PC-3 (cell line): Measurements from ENCODE around the gene CHURC1.

Source experiments
- EZH2 ChIP-seq: fragments of 300-600 bp; sonication (generic); IDR thresholded peaks from one replicate; pipeline ENCODE4 v1.6.1; 2017; ENCODE audit warnings: antibody characterized with exemption, mild to moderate bottlenecking, low read length; ENCODE audit not compliant: unreplicated experiment
- EZH2phosphoT487 ChIP-seq: fragments of 300-600 bp; sonication (generic); IDR thresholded peaks from 2 replicates; pipeline ENCODE4 v1.6.1; 2018; ENCODE audit warnings: mild to moderate bottlenecking, antibody characterized with exemption, low read length, borderline replicate concordance
- TF ChIP-seq, protein P1 (sequence below): fragments of 300-600 bp; sonication (generic); conservative IDR thresholded peaks from 2 replicates; pipeline ENCODE4 v1.5.1; 2017; ENCODE audit warnings: antibody characterized with exemption, low read depth, mild to moderate bottlenecking, low read length

DNA sequence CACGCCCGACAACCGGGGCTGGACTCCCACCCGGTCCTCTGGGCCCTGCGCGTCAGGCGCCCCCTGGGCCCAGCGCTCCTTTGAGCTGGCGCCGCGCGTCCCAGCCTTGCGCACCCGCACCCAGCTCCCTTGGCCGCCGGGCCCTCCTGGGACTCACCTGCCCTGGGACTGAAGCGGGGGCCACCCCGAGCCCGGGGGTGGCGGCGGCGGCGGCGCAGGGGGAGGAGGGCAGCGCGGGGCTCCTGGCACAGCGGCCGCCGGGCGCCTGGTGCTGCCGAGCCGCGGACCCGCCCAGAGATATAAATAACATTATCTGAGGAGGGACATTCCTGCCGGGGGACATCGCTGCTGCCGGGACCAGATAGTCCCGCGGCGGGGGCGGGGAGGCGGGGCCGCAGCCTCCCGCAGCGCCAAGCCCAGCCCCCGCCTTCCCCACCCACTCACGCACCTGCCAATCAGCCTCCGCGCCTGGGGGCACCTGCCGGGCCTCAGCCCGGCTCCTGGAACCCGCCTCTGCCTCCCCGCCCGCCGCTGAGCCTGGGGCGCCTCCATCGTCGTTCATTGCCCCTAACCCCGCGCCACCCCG, 34.5 kb upstream of the CHURC1 start, which contains the start of gene SPTB:
- TF ChIP-seq, protein P1, sequence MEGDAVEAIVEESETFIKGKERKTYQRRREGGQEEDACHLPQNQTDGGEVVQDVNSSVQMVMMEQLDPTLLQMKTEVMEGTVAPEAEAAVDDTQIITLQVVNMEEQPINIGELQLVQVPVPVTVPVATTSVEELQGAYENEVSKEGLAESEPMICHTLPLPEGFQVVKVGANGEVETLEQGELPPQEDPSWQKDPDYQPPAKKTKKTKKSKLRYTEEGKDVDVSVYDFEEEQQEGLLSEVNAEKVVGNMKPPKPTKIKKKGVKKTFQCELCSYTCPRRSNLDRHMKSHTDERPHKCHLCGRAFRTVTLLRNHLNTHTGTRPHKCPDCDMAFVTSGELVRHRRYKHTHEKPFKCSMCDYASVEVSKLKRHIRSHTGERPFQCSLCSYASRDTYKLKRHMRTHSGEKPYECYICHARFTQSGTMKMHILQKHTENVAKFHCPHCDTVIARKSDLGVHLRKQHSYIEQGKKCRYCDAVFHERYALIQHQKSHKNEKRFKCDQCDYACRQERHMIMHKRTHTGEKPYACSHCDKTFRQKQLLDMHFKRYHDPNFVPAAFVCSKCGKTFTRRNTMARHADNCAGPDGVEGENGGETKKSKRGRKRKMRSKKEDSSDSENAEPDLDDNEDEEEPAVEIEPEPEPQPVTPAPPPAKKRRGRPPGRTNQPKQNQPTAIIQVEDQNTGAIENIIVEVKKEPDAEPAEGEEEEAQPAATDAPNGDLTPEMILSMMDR = no peak
- TF ChIP-seq EZH2 (no peak), EZH2phosphoT487 (no peak)
